GM11168 (cell line): ENCODE measurements around the gene ATP5PO.

Source experiments
- in situ Hi-C: fragments of 300-500 bp; cut with MboI; formaldehyde crosslinking; loops from one replicate; pipeline ENCODE4 v1.12.0; 2022; ENCODE audit warnings: low sequenced_read_pairs; ENCODE audit not compliant: unreplicated experiment

The ATP5PO gene

DNA sequence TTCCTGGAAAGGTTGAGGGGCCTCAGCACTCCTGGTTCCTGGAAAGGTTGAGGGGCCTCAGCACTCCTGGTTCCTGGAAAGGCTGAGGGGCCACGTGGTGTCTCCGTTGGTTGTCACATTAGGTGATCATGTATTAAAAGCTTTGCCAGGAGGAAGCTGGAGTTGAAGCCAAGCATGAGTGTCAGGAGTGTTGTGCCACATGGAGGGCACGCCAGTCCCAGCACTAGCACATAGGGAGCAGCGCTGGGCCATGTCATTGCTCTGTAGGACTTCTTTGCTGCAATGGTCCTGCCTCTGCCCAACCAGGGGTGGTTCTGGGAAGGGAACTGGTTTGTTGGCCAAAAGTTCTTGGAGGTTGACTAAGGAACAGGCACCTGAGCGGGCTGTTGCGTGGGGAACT lies 13.3 kb downstream of the ATP5PO start:
- in situ Hi-C loops: no loop called here

DNA sequence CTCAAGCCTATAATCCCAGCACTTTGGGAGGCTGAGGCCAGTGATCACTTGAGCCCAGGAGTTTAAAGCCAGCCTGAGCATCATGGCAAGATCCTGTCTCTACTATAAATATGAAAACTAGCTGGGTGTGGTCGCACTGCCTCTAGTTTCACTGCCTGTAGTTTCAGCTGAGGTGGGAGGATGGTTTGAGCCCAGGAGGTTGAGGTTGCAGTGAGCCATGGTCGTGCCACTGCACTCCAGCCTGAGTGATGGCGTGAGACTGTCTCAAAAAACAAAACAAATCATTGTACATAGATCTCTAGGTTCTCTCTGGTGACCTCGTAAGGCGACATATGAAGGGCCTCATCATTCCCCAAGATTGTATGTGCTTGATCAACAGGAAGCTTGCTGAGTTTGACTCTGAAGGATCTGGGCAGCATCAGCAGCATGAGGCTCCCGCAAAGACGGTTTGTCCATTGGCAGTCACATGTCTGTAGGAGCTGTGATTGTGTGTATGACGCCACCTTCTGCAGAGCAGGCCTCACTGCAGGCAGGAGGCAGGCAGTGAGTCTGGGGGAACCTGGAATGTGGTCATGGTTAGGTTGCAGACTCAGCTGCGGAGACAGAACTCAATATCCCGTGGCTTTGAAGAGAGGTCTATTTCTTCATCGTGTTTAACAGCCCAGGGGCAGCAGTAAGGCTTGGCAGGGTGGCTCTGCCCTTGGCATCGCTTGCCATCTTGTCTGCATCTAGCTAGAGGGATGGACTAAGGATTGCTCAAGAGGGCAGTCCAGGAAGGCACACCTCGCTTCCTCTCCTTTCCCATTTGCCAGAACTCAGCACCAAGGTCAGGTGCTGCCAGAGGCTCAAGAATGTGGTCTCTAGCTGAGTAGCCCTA lies 14.0 kb downstream of the ATP5PO start:
- in situ Hi-C loops: no loop called here

- in situ Hi-C loops: no loop called here
Observed at GRCh38 chr21:33899199-33899598, 16.4 kb downstream of the ATP5PO start.

DNA sequence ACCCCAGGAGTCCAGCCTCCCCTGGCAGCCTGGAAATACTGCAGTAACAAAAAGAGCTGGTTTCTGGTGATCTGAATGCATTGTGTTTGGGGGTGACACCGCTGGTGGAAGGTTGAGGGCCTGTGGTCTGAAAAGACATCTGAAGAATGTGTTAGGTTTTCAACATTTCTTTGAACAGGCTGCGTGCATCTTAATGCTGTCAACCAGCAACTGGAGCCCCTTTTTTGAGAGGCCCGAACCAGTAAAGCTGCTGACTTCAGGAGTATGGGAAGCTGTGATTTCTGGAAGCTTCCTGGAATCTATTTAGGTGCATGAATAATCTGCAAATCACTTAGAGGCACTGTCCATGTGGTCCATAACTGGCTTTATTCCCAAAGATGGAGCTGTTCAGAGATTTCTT lies 17.0 kb downstream of the ATP5PO start:
- in situ Hi-C loops: no loop called here

GRCh38 chr21:33897739-33898138 lies 17.9 kb downstream of the ATP5PO start:
- in situ Hi-C loops: no loop called here

GRCh38 chr21:33897098-33897497 lies 18.5 kb downstream of the ATP5PO start:
- in situ Hi-C loops: no loop called here

DNA sequence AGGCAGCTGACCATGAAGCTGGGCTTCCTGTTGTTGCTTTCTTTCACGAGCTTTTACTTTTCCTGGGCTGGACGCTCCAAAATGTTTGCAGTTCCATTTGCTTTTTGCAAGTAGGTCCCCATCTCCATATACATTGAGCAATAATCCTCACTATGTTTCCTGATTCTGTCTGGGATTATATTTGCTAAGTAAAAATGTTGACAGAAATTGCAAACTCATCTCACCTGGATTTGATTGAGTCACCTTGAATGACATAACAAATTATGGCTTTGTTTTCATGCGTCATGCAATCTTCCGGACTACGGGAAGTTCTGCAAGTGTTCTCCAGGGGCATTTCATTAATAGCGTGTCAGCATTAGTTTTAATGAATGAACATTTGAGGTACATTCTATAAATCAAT lies 18.9 kb downstream of the ATP5PO start:
- in situ Hi-C loops: no loop called here

GRCh38 chr21:33895356-33895755 lies 20.2 kb downstream of the ATP5PO start:
- in situ Hi-C loops: no loop called here

DNA sequence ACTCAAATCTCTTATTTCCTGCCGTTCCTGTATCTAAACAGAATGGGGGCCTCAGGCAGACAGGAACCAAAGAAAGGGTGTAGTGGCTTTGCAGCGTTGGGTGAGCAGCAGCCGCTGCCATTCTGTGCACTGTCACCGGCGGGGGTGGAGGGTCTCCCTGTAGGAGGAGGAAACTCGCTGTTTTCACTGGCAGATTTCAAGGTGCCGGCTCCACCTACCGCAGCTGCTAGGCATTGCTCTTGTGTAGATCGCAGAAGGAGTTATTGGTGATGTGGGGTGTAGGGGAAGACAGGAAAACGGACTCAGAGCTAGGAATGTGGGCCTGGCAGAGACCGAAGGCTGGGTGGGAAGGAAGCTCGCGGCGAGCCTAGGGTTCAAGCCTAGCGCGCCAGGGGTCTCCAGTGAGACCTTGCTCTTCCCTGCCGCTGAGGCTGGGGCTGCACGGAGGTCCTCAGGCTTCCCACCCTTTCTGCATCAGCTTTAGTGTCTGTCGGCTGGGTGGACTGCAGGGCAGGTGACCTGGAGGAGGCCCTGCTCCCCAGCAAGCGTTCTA lies 20.8 kb downstream of the ATP5PO start:
- in situ Hi-C loops: no loop called here

DNA sequence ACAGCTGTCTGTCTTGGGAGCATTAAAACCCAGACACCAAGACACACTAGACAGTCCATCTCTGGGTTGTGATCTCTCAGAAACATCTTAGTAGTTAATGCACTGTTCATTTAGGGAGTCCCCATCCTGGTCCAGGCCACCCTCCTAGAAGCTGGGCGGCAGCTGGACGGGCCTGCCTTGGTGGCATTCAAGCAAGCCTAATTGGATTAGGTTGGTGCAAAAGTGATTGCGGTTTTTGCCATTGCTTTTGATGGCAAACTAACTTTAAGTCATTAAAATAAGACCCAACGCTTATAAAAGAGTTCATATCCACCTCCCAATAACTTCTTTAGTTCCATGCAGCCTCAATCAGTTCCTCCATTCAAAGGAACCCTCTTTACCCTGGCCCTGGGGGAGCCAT lies 21.7 kb downstream of the ATP5PO start:
- in situ Hi-C loops: no loop called here

DNA sequence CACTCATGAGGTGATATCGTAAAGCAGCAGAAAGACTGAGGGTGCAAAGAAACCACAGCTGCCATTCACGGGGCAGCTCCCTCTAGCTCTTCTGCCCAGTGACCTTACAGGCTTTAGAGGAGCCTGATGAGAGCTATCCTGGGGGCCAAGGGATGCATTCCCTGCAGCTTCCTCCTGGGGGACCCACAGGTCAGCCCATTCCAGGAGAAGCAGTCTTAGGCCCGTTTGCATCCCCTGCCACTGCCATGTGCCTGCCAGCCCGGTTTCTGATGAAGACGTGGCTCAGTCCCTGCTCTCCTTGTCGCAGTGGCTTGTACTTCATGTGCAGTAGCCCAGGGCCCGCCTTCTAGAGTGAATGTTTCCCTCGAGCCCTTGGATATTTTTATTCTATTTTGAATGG lies 22.8 kb downstream of the ATP5PO start:
- in situ Hi-C loops: no loop called here

DNA sequence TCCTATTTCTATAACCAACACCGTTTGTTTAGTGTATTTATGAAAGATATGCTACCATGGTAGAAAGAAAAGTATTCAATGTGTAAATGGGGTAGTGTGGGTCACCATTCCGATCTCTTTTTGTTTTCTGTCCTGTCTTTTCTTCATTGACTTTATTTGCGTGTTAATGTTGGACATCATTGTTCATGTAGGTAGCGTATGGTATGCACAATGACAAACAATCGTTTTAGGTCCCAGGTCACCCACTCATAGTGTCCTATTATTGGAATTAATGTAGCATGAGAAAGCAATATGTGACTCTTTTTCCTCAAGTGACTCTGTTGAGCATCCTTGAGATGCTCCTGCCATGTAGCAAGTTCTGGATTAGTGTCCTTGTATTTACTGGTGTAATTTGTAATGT lies 25.4 kb downstream of the ATP5PO start:
- in situ Hi-C loops: no loop called here

DNA sequence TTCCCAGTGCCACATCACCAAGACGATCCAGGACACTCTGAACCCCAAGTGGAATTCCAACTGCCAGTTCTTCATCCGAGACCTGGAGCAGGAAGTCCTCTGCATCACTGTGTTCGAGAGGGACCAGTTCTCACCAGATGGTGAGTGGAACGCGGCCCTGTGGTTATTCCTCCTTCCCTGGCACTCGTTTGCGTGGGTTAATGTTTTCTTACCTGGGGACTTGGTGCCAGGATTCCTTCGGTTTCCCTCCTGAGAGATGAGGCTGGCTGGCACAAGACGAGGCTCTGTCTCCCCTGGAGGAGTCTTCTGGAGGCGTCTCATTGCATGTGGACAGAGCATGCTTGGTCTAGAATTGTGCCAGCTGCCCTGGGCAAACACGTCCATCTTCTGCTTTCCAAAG lies 29.3 kb downstream of the ATP5PO start:
- in situ Hi-C loops: no loop called here

- in situ Hi-C loops: no loop called here
Observed at GRCh38 chr21:33885172-33885514, 30.5 kb downstream of the ATP5PO start.

GRCh38 chr21:33884376-33885171 lies 31.0 kb downstream of the ATP5PO start:
- in situ Hi-C loops: no loop called here

GRCh38 chr21:33883118-33883517 lies 32.5 kb downstream of the ATP5PO start:
- in situ Hi-C loops: no loop called here

- in situ Hi-C loops: no loop called here
Observed at GRCh38 chr21:33881689-33882440, 33.7 kb downstream of the ATP5PO start.

- in situ Hi-C loops: no loop called here
Observed at GRCh38 chr21:33880626-33881025, 35.0 kb downstream of the ATP5PO start.

- in situ Hi-C loops: no loop called here
Observed at GRCh38 chr21:33878824-33879223, 36.8 kb downstream of the ATP5PO start.

DNA sequence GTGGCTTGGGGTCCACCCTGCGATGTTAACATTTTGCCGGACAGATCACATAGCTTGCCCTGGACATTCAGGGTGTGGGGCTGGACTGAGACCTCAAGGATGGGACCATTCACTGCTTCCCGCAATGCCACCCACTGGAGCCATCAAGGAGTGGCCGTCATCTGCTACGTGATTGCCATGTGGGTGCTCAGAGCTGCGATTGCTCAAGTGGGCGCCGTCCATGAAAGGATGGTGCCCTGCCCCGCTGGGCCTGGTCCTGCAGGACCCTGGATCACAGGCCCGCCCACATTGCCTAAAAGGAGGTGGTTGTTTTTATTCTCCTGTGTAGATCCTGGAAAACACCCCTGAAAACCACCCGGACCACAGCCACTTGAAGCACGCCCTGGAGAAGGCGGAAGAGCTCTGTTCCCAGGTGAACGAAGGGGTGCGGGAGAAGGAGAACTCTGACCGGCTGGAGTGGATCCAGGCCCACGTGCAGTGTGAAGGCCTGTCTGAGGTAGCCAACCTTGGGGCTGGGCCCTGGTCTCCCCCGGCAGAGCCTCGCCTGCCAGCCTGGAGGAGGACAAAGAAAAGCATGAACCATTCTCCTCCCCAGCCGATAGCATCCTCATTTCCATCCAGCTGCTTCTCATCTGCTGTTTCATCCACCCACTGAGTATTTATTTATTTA lies 40.4 kb downstream of the ATP5PO start:
- in situ Hi-C loops: no loop called here
